Measurements from ENCODE around the gene ZSWIM5. TPM values are rescaled to one million over a fixed set of nuclear protein-coding genes. Genes with fewer than 3 reads are reported as not detected.
"Not testable (repeated sequence)": the region's sequence is repeated elsewhere in the genome, so short reads cannot be mapped to it uniquely, and the experiment has no call there.

ZSWIM5 gene
- total RNA-seq, 1 experiment from 2014 or later: 0.56 TPM

DNA sequence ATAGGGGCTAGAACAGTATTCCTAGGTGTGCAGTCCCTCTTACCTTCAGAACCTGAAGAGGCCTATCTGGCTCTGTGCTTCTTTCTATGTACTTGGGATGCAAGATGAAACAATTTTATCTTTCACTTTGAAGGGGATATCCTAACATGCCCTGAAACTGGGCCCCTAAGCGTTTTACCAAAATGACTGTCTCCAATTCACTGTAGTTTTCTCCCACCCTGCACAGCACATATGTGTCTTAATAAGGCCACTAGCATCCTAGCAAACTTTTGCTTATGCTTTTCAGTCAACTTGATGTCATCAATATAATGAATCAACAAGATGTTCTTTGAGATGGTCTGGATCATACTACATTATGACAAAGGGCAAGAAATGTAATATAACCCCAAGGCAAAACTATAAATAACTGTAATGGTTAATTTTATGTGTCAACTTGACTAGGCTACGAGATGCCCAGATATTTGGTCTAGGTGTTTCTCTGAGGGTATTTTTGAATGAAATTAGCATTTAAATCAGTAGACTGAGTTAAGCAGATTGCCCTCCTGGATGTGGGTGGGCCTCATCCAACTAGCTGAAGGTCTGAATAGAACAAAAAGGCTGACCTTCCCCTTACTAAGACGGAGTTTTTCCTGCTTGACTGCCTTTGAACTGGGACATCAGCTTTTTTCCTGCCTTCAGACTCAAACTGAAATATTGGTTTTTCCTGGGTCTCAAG is 9.2 kb upstream of the ZSWIM5 start:
- Histone ChIP-seq H3K36me3 (no peaks in the 10 kb centered on the region), H3K27me3 (no peaks in the 10 kb centered on the region), H3K9me3 (no peaks in the 10 kb centered on the region), H3K4me3 (no peak overlapping the region)
- DNase-seq: no peak

DNA sequence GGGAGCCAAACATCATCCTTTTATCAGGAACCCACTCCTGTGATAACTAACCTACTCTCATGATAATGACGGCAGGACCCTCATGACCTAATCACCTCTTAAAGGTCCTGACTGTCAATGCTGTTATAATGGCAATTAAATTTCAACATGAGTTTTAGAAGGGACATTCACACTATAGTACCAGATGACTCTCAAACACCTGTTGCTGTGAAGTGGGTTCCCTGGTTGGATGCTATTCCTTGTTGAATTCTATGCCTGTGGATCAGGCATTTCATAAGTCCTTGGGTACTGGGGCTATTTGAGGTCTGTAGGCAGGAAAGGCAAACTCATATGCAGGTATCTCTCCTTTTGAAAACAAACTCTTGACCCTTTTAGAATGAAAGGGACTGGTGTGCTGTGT is 7.5 kb upstream of the ZSWIM5 start:
- DNase-seq: no peak
- Histone ChIP-seq H3K27me3 (no peaks in the 10 kb centered on the region), H3K36me3 (no peaks in the 10 kb centered on the region), H3K4me3 (no peak overlapping the region), H3K9me3 (no peaks in the 10 kb centered on the region)

DNA sequence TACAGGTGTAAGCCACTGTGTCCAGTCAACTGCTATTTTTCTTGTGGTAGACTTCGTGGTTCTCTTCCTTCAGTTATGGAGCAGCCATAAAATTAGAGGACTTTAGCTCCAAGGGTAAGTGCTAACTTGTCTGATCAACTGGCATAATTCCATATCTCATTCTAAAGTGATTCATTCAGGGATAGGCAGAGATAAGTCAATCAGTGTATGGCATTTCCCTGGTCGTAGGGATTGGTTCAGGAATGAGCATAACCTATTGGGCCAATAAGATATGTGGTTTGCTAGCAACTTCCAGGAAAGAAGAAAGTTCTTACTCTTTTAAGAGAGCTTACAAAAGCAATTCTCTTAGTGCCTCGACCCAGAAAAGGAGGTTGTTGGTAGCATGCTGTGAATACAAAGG is 4.7 kb upstream of the ZSWIM5 start:
- Histone ChIP-seq H3K9me3 (no peaks in the 10 kb centered on the region), H3K36me3 (no peaks in the 10 kb centered on the region), H3K4me3 (no peak overlapping the region), H3K27me3 (0 out of 2 replicates have a peak, but pooled peaks cover 2% of the 10 kb centered on the region)
- no peak for DNase-seq

DNA sequence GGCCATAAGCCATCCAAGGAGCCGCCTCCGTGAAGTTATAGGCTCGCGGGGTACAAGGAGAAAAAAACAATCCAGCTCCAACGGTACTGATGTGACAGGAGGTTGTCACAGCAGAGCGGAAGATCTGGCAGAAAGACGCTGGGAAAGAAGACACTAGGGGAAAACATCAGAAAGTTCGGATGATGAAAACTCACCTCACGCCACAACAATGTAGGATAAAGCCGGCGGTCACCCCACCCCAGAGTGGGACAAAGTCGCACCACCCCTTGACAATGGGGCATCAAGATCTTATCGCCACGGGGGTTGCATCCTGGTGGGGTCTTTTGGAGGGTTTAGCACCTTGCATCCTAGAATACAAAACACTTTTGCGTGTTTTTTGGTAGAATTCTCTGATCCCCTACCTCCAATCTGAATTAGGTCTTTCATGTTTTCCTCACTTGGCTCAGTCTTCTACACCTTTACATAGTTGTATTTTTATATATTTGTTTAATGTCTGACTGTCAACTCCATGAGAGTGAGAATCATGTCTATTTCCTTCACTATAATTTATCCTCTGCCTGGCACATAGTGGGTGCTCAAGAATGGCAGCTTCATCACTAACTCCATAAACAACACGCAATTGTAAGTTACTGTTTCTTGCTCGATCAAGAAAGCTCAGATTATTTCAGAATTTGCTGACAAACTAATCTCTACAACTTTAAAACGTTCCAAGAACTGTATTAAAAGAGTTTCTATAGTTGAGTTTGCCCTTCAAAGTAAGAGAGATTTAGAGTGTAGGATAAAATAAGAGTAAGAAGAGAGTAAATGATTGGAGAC is 611 bp upstream of the ZSWIM5 start:
- no peak for DNase-seq
- no peaks in the 10 kb centered on the region for H3K9me3 ChIP-seq
- H3K27me3 ChIP-seq: 0 out of 2 replicates have a peak, but pooled peaks cover 5% of the 10 kb centered on the region
- no peaks in the 10 kb centered on the region for H3K36me3 ChIP-seq
- peak overlapping the region; percentile 43 for H3K4me3 ChIP-seq

DNA sequence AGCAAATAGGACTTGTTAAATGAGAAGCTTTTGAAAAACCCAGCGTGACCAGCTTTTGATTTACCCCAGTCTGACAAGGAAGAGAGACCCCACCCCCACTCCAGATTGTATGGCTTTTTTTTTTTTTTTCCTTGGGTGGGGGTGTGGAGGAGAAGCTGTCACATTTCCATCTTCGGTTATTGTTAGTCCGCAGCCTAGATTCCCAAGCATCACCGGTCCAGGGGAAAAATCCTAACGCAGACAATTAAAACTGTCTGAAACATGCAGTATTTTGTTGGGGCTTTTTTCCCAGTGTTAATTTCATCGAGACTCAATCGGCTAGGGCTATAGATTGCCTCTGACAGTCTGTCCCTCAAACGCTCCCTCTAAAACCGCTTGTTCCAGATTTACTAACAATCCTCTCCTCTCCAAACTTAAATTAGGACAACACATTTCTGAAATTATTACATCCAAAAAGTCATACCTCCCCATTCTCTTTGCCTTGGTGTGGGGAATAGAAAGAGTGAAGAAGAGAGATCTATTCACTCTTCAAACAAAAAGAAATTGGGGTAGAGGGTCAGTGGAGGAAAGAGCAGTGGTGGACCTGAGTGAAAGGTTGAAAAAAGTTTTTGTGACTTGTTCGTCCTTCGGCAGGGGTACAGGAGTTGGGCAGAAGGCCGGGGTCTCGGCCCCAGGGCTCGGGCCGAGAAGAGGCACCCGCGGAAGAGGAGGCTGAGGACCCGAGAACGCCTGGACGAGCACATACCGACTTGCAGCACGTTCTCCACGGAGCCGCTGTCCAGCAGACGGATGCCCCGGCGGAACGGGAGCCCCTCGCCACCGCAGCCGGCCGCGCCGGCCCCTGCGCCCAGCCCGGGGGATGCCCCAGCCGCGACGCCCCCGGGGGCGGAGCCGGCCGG is 1.1 kb downstream of the ZSWIM5 start:
- Histone ChIP-seq H3K9me3 (no peaks in the 10 kb centered on the region), H3K4me3 (peak overlapping the region; percentile 35), H3K36me3 (no peaks in the 10 kb centered on the region), H3K27me3 (peaks cover 5% of the 10 kb centered on the region; the same call in 1 of the 2 replicates)
- peak; percentile 46 for DNase-seq

DNA sequence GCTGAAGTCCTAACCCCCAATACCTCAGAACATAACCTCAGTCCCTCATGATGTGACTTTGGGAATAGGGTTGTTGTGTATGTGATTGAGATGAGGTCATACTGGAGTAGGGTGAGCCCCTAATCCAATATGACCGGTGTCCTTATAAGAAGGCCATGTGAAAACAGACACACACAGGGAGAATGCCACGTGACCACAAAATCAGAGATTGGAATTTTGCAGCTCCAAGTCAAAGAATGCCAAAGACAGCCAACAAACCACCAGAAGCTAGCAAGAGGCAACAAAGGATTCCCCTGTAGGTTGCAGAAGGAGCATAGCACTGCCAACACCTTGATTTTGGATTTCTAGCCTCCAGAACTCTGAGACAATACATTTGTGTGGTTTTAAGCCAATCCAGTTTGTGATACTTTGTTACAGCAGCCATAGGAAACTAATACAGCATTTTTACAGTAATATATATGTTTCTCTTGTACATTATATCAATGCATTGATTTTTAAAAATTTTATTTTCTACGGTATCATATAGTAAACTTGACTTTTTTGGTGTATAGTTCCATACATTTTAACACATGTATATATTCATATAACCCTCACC is 5.4 kb downstream of the ZSWIM5 start:
- DNase-seq: no peak
- Histone ChIP-seq H3K9me3 (no peaks in the 10 kb centered on the region), H3K27me3 (peaks cover 3% of the 10 kb centered on the region; the same call in 1 of the 2 replicates), H3K36me3 (no peaks in the 10 kb centered on the region), H3K4me3 (no peak overlapping the region)

DNA sequence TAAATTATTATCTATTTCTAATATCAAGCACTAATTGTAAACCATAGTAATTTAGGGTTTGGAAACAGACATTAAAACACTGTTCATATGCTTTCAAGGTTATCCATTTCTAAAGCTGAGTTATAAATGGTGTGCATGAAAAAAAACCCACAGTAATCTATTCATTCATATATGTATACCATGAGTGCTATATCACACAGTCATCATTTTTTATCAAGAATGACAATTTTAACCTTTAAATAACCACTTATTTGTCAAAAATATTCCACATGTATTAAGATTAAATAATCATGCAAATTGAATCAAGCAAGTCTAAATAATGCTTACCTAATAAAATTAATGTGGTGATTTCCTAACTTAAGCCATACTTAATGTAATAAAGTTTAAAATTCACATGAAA is 6.0 kb downstream of the ZSWIM5 start:
- Histone ChIP-seq H3K4me3 (no peak overlapping the region), H3K36me3 (no peaks in the 10 kb centered on the region), H3K27me3 (peaks cover 3% of the 10 kb centered on the region; the same call in 1 of the 2 replicates), H3K9me3 (no peaks in the 10 kb centered on the region)
- DNase-seq: no peak

DNA sequence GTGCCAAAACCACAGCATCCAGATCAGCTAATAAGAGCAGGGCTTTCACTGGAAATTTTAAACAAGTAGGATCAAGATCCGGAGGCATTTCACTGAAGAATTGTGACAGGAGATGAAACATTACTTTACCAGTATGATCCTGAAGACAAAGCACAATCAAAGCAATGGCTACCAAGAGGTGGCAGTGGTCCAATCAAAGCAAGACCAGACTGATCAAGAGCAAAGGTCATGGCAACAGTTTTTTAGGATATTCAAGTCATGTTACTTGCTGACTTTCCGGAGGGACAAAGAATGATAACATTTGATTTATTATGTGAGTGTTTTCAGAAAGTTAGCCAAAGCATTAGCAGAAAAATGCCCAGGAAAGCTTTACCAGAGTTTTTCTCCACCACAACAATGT is 8.2 kb downstream of the ZSWIM5 start:
- no peaks in the 10 kb centered on the region for H3K36me3 ChIP-seq
- H3K9me3 ChIP-seq: no peaks in the 10 kb centered on the region
- no peaks in the 10 kb centered on the region; the same call in 1 of the 2 replicates for H3K27me3 ChIP-seq
- DNase-seq: no peak
- no peak overlapping the region for H3K4me3 ChIP-seq

DNA sequence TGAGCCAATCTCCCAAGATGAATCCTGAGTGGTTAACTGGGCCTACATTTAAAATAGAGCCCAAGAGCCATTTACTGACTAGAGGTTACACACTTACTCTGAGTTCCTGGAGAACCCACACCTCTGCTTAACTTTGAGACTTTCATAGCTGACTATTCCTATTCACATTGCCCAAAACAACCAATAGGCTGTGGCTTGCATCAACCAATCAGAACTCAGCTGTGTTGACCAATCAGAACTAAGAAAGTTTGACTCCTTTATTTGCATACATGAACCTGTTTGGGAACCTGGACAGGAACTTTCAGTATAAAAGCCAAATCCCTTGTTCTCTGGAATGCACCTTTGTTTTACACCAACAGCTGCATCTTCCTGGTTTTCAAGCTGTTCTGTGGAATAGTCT is 9.5 kb downstream of the ZSWIM5 start:
- Histone ChIP-seq H3K27me3 (no peaks in the 10 kb centered on the region; the same call in 1 of the 2 replicates), H3K36me3 (no peaks in the 10 kb centered on the region), H3K9me3 (no peaks in the 10 kb centered on the region), H3K4me3 (no peak overlapping the region)
- no peak for DNase-seq

DNA sequence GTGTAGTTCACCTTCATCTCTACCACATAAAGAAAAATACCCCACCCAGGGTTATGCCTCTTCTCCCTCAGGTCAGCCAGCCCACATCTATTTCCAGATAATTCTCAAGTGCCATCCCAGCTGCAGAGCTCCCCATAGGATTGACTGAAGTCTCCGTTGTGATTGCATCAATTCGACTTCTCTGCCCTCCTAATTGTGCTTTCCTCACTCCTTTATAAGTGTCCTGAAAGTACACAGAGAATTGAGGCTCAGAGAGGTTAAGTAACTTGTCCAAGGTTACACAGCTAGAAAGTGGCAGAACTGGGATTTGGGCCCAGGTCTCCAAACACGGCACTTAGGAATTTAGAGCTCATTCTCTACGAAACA is 15.0 kb downstream of the ZSWIM5 start:
- no peak for DNase-seq
- H3K36me3 ChIP-seq: no peaks in the 10 kb centered on the region
- no peaks in the 10 kb centered on the region for H3K27me3 ChIP-seq
- no peak overlapping the region for H3K4me3 ChIP-seq
- no peaks in the 10 kb centered on the region for H3K9me3 ChIP-seq

DNA sequence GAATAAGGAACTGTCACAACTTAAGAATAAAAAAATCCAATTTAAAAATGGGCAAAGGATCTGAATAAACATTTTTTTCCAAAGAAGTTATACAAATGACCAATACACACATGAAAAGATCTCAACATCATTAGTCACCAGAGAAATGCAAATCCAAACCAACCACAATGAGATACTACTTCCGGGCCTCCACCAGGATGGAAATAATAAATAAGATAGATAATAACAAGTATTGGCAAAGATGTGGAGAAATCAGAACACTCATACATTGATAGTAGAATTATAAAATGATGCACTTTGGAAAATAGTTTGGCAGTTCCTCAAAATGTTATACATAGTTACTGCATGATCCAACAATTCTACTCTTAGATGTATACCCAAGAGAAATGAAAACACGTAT is 18.7 kb downstream of the ZSWIM5 start:
- no peaks in the 10 kb centered on the region for H3K27me3 ChIP-seq
- peak; percentile 7 for DNase-seq
- H3K36me3 ChIP-seq: no peaks in the 10 kb centered on the region
- H3K9me3 ChIP-seq: no peaks in the 10 kb centered on the region
- H3K4me3 ChIP-seq: no peak overlapping the region

DNA sequence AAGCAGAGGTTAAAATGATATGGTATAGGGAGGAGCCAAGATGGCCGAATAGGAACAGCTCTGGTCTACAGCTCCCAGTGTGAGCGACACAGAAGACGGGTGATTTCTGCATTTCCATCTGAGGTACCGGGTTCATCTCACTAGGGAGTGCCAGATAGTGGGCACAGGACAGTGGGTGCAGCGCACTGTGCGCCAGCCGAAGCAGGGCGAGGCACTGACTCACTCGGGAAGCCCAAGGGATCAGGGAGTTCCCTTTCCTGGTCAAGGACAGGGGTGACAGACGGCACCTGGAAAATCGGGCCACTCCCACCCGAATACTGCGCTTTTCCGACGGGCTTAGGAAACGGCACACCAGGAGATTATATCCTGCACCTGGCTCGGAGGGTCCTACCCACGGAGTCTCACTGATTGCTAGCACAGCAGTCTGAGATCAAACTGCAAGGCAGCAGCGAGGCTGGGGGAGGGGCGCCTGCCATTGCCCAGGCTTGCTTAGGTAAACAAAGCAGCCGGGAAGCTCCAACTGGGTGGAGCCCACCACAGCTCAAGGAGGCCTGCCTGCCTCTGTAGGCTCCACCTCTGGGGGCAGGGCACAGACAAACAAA is 26.4 kb downstream of the ZSWIM5 start:
- not testable (repeated sequence) for DNase-seq, H3K9me3 ChIP-seq, H3K4me3 ChIP-seq, H3K36me3 ChIP-seq, H3K27me3 ChIP-seq

DNA sequence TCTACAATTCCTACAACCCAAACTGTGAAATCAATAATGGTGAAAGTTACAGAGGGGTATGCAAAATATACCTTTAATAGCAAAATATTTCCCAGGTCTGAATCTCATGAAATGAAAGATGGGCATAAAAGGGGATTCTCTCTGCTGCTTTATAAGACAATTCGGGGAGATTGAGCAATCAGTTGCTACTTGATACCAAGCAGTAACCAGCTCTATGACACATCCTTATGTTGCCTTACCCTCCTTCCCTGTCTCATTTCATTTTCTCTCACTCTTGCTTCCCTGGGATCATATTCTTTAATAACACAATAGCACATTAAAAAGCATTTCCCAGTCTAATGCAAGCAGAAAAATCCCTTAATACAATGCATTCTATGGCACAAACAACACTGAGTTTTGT is 29.0 kb downstream of the ZSWIM5 start:
- Histone ChIP-seq H3K27me3 (no peaks in the 10 kb centered on the region), H3K9me3 (no peaks in the 10 kb centered on the region), H3K36me3 (no peaks in the 10 kb centered on the region), H3K4me3 (no peak overlapping the region)
- no peak for DNase-seq

DNA sequence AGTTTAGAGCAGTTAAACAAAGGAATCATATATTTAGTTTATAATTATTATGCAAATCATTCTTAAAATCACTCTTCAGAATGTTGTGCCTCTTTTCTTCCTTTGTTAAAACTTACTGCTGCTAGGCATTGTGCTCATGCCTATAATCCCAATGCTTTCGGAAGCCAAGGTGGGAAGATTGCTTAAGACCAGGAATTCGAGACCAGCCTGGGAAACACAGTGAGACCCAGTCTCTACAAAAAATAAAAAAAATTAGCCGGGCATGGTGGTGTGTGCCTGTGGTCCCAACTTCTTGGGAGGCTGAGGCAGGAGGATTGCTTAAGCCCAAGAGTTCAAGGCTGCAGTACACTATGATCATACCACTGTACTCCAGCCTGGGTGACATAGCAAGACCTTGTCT is 33.6 kb downstream of the ZSWIM5 start:
- Histone ChIP-seq H3K36me3 (no peaks in the 10 kb centered on the region), H3K9me3 (no peaks in the 10 kb centered on the region), H3K4me3 (no peak overlapping the region), H3K27me3 (peaks cover 4% of the 10 kb centered on the region)
- no peak for DNase-seq

DNA sequence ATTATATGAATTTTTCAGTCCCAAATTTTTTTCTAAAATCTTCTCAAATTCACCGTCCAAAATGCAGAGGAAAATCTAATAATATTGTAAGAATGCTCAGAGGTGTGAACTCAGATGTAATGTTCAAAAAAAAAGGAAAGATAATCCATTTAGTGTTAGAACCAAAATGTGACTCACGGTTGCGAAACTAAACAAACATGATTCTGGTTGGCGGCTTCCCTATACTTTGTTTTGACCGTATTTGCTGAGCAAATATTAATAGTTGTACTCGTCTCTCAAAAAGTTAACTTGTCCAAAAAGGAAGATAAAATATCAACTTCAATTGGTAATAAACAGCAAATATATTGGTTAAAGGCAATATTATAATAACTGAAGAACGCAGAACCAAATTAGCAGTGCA is 34.4 kb downstream of the ZSWIM5 start:
- Histone ChIP-seq H3K9me3 (no peaks in the 10 kb centered on the region), H3K36me3 (no peaks in the 10 kb centered on the region), H3K4me3 (no peak overlapping the region), H3K27me3 (peaks cover 4% of the 10 kb centered on the region)
- DNase-seq: peak; percentile 34

DNA sequence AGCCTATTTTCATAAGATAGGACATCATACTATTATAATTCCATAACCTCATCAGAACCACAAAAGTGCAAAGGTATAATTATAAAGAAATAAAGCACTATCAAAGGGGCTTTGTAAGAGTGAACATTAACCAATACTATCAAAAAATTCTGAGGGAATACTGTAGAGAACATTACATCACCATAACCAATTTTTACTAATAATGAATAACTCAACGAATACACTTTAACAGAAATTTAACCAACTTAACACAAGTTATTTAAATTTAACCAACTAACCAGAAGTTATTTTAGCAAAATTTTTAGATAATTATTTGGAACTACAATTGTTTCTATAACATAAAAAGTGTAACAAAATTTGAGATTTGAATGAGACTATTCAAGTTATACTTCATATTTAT is 34.8 kb downstream of the ZSWIM5 start:
- H3K27me3 ChIP-seq: peaks cover 4% of the 10 kb centered on the region
- H3K4me3 ChIP-seq: no peak overlapping the region
- DNase-seq: no peak
- no peaks in the 10 kb centered on the region for H3K9me3 ChIP-seq
- no peaks in the 10 kb centered on the region for H3K36me3 ChIP-seq

All from MG63 (cell line).